Natural killer cell treated with Interleukin-12 subunit alpha and Interleukin-12 subunit beta and Interleukin-15 and Interleukin-18, amount 100 ng/mL, for 72 hours (primary cell): Measurements from ENCODE around the gene KIAA1217. TPM values are rescaled to one million over a fixed set of nuclear protein-coding genes. Genes with fewer than 3 reads are reported as not detected.
"Not testable (repeated sequence)": the region's sequence is repeated elsewhere in the genome, so short reads cannot be mapped to it uniquely, and the experiment has no call there.

Source experiments
- ATAC-seq, 2 donors: fragments of 150-1000 bp; cut with Tn5 transposase in 1 of 2; sonication (Bioruptor Pico), chemical (Tn5 transposase) in 1 of 2; 2 replicates each; pipeline ENCODE4 v1.10.0; 2021
- DNase-seq: peaks from one replicate; pipeline ENCODE4 v3.0.0; 2022; ENCODE audit warnings: low spot score
- H3K27ac Mint-ChIP-seq, 2 donors: 1 replicate in 1 of 2; 2 replicates in 1 of 2; pipeline ENCODE4 v1.8.0; 2022; ENCODE audit warnings: mixed read lengths in 2 of 2, mild to moderate bottlenecking in 1 of 2, moderate library complexity in 1 of 2
- H3K27me3 Mint-ChIP-seq, 2 donors: 1 replicate in 1 of 2; 2 replicates in 1 of 2; pipeline ENCODE4 v1.8.0; 2022; ENCODE audit warnings: mixed read lengths in 2 of 2
- H3K36me3 Mint-ChIP-seq: one replicate; pipeline ENCODE4 v1.8.0; 2022; ENCODE audit warnings: mixed read lengths
- H3K4me1 Mint-ChIP-seq, 2 donors: 1 replicate in 1 of 2; 2 replicates in 1 of 2; pipeline ENCODE4 v1.8.0; 2022; ENCODE audit warnings: low read depth in 2 of 2, mixed read lengths in 2 of 2, mild to moderate bottlenecking in 1 of 2
- H3K4me3 Mint-ChIP-seq: one replicate; pipeline ENCODE4 v1.8.0; 2022; ENCODE audit warnings: mixed read lengths
- H3K9me3 Mint-ChIP-seq: 2 replicates; pipeline ENCODE4 v1.8.0; 2022; ENCODE audit warnings: mixed read lengths
- total RNA-seq, 2 donors: library from RNA; stranded (reverse); gene quantifications; one replicate each; pipeline ENCODE4 v1.2.3, GENCODE V29; 2022

Gene KIAA1217
- total RNA-seq, 2 donors from 2014 or later, result 1.0 to 2.3 TPM

DNA sequence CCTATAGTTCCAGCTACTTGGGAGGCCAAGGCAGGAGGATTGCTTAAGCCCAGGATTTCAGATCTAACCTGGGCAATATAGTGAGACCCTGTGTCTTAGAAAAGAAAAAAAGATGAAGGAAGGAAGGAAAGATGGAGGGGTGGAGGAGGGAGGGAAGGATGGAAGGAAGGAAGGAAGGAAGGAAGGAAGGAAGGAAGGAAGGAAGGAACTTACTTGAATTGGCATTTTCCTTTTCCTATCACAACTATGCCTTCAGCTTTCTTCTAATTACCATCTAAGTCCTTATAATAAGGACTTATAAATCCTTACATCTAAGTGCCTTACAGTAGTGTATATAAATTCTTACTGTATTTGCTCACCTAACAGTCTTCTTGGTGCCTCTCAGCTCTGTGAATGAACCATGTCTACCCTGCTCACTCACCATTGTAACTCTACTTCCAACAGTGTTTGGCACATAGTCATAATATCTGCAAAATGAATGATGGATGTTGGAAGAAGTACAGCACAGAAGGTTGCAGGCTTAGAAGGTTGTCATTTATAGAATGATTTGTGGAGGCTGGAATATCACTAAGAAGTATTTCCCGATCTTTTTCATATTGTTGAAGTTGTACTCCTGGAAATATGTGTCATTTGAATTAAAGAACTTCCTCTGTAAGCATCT, 125.5 kb downstream of the KIAA1217 start:
- DNase-seq, result no peak
- H3K9me3 Mint-ChIP-seq, result peaks cover 8% of the 10 kb centered on the region
- H3K36me3 Mint-ChIP-seq, result no peaks in the 10 kb centered on the region

DNA sequence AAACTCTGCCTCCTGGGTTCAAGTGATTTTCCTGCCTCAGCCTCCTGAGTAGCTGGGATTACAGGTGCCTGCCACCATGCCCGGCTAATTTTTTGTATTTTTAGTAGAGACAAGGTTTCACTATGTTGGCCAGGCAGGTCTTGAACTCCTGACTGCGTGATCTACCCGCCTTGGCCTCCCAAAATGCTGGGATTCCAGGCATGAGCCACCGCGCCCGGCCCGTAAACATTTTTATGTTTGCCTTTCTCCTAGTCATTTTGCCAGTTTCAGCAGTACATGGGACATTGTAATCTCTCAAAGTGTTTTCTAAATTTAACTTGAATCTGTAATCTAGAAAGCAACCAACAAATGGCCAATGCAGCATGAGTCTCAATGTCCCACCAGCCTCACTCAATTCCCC, 128.8 kb downstream of the KIAA1217 start:
- ATAC-seq, DNase-seq, H3K4me3 Mint-ChIP-seq, H3K27me3 Mint-ChIP-seq, H3K36me3 Mint-ChIP-seq, H3K27ac Mint-ChIP-seq, H3K9me3 Mint-ChIP-seq, H3K4me1 Mint-ChIP-seq: not testable (repeated sequence)

More for the DNA sequence above, 125.5 kb downstream of the KIAA1217 start:
- ATAC-seq, result no peak
- no peak overlapping the region for H3K27ac Mint-ChIP-seq
- no peaks in the 10 kb centered on the region for H3K4me1 Mint-ChIP-seq
- no peaks in the 10 kb centered on the region for H3K27me3 Mint-ChIP-seq
- H3K4me3 Mint-ChIP-seq, result no peak overlapping the region

- ATAC-seq (no peak), DNase-seq (no peak)
- H3K4me3 Mint-ChIP-seq, result no peak overlapping the region
- peaks cover 3% of the 10 kb centered on the region for H3K9me3 Mint-ChIP-seq
- H3K4me1 Mint-ChIP-seq, result no peaks in the 10 kb centered on the region
- H3K27me3 Mint-ChIP-seq, result peaks cover 3 to 7% of the 10 kb centered on the region in 2 donors
- no peaks in the 10 kb centered on the region for H3K36me3 Mint-ChIP-seq
- no peak overlapping the region for H3K27ac Mint-ChIP-seq
Observed at GRCh38 chr10:24339387-24339786, 130.4 kb downstream of the KIAA1217 start.

- peaks cover 3 to 7% of the 10 kb centered on the region in 2 donors for H3K27me3 Mint-ChIP-seq
- ATAC-seq, result no peak
- H3K27ac Mint-ChIP-seq, result no peak overlapping the region
Observed at GRCh38 chr10:24340446-24340845, 131.5 kb downstream of the KIAA1217 start.

DNA sequence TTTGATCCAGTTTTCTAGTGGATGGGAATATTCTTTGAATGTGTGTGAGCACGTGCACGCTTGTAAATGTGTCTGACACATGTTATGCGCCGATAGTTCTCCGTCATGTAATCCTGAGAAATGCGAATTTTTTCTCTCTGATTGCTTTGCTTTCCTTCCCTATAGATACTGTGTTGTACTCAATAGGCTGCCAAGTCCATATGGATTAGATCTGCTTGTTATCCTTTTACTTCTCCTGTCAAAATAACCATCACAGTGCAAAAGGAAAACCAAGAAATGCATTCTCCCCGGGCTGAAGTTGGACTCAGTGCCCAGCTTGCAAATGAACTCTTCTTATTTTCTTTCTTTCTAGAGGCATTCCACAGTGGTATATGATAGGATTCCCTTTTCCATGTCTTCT, 131.9 kb downstream of the KIAA1217 start:
- Mint-ChIP-seq H3K9me3 (no peaks in the 10 kb centered on the region), H3K27ac (no peak overlapping the region), H3K36me3 (no peaks in the 10 kb centered on the region), H3K4me1 (no peaks in the 10 kb centered on the region), H3K27me3 (peaks cover 3 to 7% of the 10 kb centered on the region in 2 donors), H3K4me3 (no peak overlapping the region)
- DNase-seq, result no peak
- ATAC-seq, result no peak

More at GRCh38 chr10:24340446-24340845, 131.5 kb downstream of the KIAA1217 start:
- Mint-ChIP-seq H3K9me3 (no peaks in the 10 kb centered on the region), H3K4me1 (no peaks in the 10 kb centered on the region), H3K4me3 (no peak overlapping the region), H3K36me3 (no peaks in the 10 kb centered on the region)
- no peak for DNase-seq

DNA sequence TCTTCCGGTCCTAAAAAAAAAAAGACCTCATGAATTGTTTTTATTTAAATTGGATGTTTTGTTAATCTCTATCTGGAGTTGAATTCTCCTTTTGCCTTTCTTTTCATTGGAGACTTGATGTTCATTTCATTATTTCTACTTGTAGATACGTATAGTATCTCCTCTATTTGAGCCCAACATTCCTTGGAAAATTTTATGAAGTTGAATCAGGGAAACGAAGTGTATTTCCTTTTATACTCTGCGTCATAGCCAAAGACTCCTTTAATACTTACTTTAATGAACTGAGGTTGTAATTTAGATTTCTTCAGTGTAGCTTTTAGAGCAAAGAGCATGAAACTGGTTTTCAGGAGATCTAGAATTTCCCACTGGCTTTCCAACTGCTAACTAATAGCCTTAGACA, 132.4 kb downstream of the KIAA1217 start:
- H3K4me1 Mint-ChIP-seq, result no peaks in the 10 kb centered on the region
- DNase-seq (no peak), ATAC-seq (no peak)
- H3K36me3 Mint-ChIP-seq, result no peaks in the 10 kb centered on the region
- H3K27me3 Mint-ChIP-seq, result peaks cover 3 to 7% of the 10 kb centered on the region in 2 donors
- no peak overlapping the region for H3K4me3 Mint-ChIP-seq
- H3K27ac Mint-ChIP-seq, result no peak overlapping the region
- no peaks in the 10 kb centered on the region for H3K9me3 Mint-ChIP-seq

- no peak for DNase-seq
- Mint-ChIP-seq H3K4me3 (no peak overlapping the region), H3K27me3 (peaks cover 3 to 7% of the 10 kb centered on the region in 2 donors), H3K4me1 (no peaks in the 10 kb centered on the region), H3K27ac (no peak overlapping the region), H3K36me3 (no peaks in the 10 kb centered on the region), H3K9me3 (no peaks in the 10 kb centered on the region)
- ATAC-seq, result no peak
Observed at GRCh38 chr10:24341897-24342296, 133.0 kb downstream of the KIAA1217 start.

- Mint-ChIP-seq H3K27me3 (peaks cover 3 to 7% of the 10 kb centered on the region in 2 donors), H3K36me3 (no peaks in the 10 kb centered on the region), H3K27ac (no peak overlapping the region), H3K4me3 (no peak overlapping the region), H3K4me1 (no peaks in the 10 kb centered on the region), H3K9me3 (no peaks in the 10 kb centered on the region)
- ATAC-seq, result no peak
- DNase-seq, result no peak
Observed at GRCh38 chr10:24343686-24344085, 134.7 kb downstream of the KIAA1217 start.

DNA sequence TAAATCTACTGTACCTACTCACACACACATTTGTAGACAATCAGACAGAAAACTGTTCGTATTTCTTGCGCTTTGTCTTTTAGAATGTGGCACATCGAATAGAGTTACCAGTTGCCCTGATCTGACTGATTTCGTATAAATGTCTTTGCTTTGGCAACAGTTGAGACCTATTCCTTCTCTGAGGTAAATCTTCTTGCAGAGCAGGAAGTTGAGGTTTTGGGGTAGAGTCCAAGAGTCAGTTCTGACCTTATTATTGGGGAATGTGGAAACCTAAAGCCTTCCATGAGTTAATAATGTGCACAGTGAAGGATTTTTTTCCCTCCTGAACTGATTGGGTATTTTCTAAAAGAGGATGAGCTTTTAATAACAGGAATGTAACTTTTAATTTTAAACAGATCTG, 135.3 kb downstream of the KIAA1217 start:
- ATAC-seq (no peak), DNase-seq (no peak)
- no peak overlapping the region for H3K27ac Mint-ChIP-seq
- H3K4me3 Mint-ChIP-seq, result no peak overlapping the region
- H3K4me1 Mint-ChIP-seq, result no peaks in the 10 kb centered on the region
- no peaks in the 10 kb centered on the region for H3K9me3 Mint-ChIP-seq
- H3K27me3 Mint-ChIP-seq, result peaks cover 3 to 7% of the 10 kb centered on the region in 2 donors
- no peaks in the 10 kb centered on the region for H3K36me3 Mint-ChIP-seq

DNA sequence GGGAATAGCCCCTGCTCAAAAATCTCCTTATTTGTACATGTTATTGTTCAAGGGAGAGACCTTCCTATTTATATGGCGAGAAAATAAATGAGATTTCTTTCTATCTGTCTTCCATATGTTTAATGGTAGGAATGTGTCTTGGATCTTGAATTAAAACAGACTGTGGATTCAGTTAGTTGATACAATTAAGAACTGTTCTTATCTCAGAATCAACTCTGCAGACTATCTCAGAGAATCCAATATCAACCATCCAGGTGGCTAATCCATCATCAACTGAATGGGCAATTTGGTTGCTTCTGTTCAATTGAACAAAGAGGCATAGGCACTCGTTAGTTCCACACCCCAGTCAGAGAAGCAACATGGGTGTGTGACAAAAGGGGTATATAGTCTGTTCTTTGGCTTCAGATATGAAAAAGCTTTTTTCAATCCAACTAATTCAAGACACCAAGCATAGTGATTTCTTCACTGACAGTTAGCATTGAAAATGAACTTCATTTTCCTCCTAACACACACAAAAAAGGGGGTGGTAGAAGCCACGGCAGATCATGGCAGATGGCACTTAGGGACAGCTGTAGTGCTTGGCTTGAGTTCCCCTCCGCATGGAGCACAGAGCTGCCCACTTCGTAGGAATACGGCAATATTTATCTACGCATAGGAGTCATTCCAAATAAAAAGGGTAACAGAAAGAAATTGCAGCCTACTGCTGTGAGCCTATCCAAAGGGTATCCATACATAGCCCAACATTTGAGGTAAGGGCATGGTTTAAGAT, 135.9 kb downstream of the KIAA1217 start:
- no peak for ATAC-seq
- H3K4me1 Mint-ChIP-seq, result no peaks in the 10 kb centered on the region
- no peak overlapping the region for H3K27ac Mint-ChIP-seq
- peaks cover 3 to 7% of the 10 kb centered on the region in 2 donors for H3K27me3 Mint-ChIP-seq
- no peak for DNase-seq
- H3K36me3 Mint-ChIP-seq, result no peaks in the 10 kb centered on the region
- H3K4me3 Mint-ChIP-seq, result no peak overlapping the region
- H3K9me3 Mint-ChIP-seq, result no peaks in the 10 kb centered on the region

DNA sequence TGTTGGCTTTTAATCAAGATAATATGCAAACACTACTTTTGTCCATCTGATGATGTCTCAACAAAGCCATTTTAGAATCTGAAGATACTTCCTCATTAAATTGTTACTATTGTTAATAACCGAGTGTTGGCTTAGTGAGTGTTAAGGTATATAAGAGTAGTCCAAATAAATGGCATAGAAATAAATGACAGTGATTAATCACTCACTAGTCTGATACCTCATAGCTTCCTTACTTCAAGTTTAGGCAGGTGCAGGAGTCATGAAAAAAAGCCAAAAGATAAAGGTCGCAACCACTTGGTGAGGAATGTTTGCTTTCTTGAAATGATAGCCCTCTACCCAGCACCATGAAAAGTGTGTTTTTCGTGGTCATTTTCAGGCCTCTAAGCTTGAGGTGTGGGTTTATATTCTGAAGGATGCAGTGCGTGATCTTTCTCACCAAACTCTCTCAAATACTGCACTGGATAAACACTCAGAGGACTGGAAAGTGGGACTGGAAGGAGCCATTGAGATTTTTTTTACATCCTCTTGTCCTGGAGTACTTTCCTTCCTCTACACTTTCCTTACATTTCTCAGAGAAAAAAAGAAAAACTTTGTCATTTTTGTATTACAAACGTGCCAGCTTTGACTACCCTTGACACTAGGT, 138.1 kb downstream of the KIAA1217 start:
- H3K36me3 Mint-ChIP-seq, result no peaks in the 10 kb centered on the region
- H3K4me1 Mint-ChIP-seq, result no peaks in the 10 kb centered on the region
- no peak overlapping the region for H3K4me3 Mint-ChIP-seq
- no peak overlapping the region for H3K27ac Mint-ChIP-seq
- peaks cover 3 to 7% of the 10 kb centered on the region in 2 donors for H3K27me3 Mint-ChIP-seq
- H3K9me3 Mint-ChIP-seq, result no peaks in the 10 kb centered on the region
- DNase-seq (no peak), ATAC-seq (no peak)

- DNase-seq, result no peak
- no peak for ATAC-seq
- Mint-ChIP-seq H3K27me3 (no peaks in the 10 kb centered on the region), H3K9me3 (no peaks in the 10 kb centered on the region), H3K4me3 (no peak overlapping the region), H3K36me3 (no peaks in the 10 kb centered on the region), H3K4me1 (no peaks in the 10 kb centered on the region), H3K27ac (no peak overlapping the region)
Observed at GRCh38 chr10:24349379-24350001, 140.6 kb downstream of the KIAA1217 start.

DNA sequence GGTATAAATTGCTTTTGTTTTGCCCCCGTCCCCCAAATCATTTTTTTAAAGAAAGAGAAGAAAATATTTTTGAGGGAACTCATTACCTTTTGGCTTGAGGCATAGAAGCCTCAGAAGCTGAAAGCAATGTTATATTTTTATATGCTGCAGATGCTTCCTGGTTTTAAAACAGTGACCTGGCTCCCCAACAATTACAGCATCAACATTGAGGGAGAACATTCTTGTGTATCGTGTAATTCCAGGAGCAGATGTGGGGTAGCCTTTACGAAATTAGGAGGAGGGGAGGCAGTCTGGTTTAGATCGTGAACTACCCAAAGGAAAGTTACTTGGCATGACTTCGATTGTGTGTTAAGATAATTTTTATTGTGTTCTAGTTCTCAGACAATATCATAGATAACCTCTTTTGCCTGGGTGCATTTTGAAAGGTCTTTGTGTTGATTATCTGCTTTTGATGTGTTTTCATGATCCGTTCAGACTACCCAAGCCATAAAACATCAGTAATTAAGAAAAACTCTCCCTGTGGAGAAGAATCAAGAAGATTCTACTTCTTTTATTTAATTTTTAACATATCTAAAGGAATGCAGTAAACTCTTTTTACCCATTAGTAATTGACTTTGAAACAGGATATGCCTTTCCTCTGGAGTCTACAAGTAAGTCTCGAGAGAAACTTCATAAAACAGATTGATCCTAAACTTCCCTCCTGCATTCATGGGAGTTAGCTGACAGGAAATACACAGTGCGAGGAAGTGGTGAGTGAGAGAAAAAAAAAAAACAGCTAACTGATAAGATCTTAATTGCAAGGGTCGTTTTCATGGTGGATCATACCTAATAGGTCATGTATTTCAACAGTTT, 141.4 kb downstream of the KIAA1217 start:
- Mint-ChIP-seq H3K4me3 (no peak overlapping the region), H3K27me3 (no peaks in the 10 kb centered on the region), H3K27ac (no peak overlapping the region), H3K9me3 (no peaks in the 10 kb centered on the region), H3K4me1 (no peaks in the 10 kb centered on the region), H3K36me3 (no peaks in the 10 kb centered on the region)
- ATAC-seq, result no peak
- DNase-seq, result no peak
